Spinal cord (tissue), 10 donors: Measurements from ENCODE around the gene CYP2C9. TPM values are rescaled to one million over a fixed set of nuclear protein-coding genes. Genes with fewer than 3 reads are reported as not detected.
"Not testable (repeated sequence)": the region's sequence is repeated elsewhere in the genome, so short reads cannot be mapped to it uniquely, and the experiment has no call there.

Source experiments
- DNase-seq, 6 donors: peaks; one replicate each; pipeline versions ENCODE4 v3.0.0 to v3.0.0-alpha.2; 2013 to 2015; ENCODE audit warnings: low spot score in 6 of 6, low read depth in 4 of 6
- H3K27ac ChIP-seq: one replicate; pipeline ENCODE4 v1.5.1; 2013; ENCODE audit warnings: low read depth, low read length, control low read depth
- H3K27me3 ChIP-seq: one replicate; pipeline ENCODE4 v1.6.1; 2013; ENCODE audit warnings: low read length; ENCODE audit not compliant: control insufficient read depth, insufficient read depth
- H3K36me3 ChIP-seq: one replicate; pipeline ENCODE4 v1.6.1; 2013; ENCODE audit warnings: low read length; ENCODE audit not compliant: control insufficient read depth, insufficient read depth
- H3K4me1 ChIP-seq: one replicate; pipeline ENCODE4 v1.6.1; 2013; ENCODE audit warnings: low read length; ENCODE audit not compliant: control insufficient read depth, insufficient read depth
- H3K4me3 ChIP-seq: one replicate; pipeline ENCODE4 v1.5.1; 2013; ENCODE audit warnings: low read depth, low read length, control low read depth
- H3K9me3 ChIP-seq: one replicate; pipeline ENCODE4 v1.6.1; 2013; ENCODE audit warnings: low read length; ENCODE audit not compliant: control insufficient read depth, insufficient read depth
- WGBS: methylation state at CpG from one replicate; pipeline ENCODE4 v1.1.5; 2013; ENCODE audit warnings: missing lambda C conversion rate; ENCODE audit not compliant: insufficient coverage; 5-methylcytosine and 5-hydroxymethylcytosine counted together
- long read RNA-seq, 4 donors: transcript quantifications; one replicate each; lab custom pipeline, GENCODE V29; 2026
- polyA plus RNA-seq, 2 donors: library from polyadenylated mRNA; unstranded; fragments of 120-200 nt; gene quantifications; one replicate each; pipeline ENCODE4 v1.2.1, GENCODE V29; 2013; ENCODE audit not compliant: insufficient read length in 2 of 2
- total RNA-seq, 2 donors: library from RNA; depleted of rRNA in 1 of 2; stranded (reverse); fragments of 120-200 nt in 1 of 2; fragments of >200 nt in 1 of 2; gene quantifications; one replicate each; pipeline versions ENCODE4 v1.2.3 to v1.2.4, GENCODE V29; 2013 to 2014
- donor health status: healthy.

The CYP2C9 gene
- total RNA-seq = not detected
- under 1 TPM in 1 of 2 donors, not detected in 1; 0.18 TPM for polyA plus RNA-seq
- long read RNA-seq, donor 1 = 0 reads
- long read RNA-seq, donor 2 = 0 reads
- long read RNA-seq, donor 3 = 0 reads
- long read RNA-seq, donor 4 = 0 reads

GRCh38 chr10:94938383-94938782 lies at the start of gene CYP2C9:
TSS of gene CYP2C9 (plus strand) at chr10:94938658. CDS start at chr10:94938683, 25 bp downstream.
- no peak for DNase-seq
- peaks cover 2% of the 10 kb centered on the region for H3K9me3 ChIP-seq
- no peaks in the 10 kb centered on the region for H3K36me3 ChIP-seq
- H3K4me3 ChIP-seq = no peak within 1 kb of the TSS
- no peak within 1 kb of the TSS for H3K27ac ChIP-seq
- H3K4me1 ChIP-seq = no peaks in the 10 kb centered on the region
- 100% methylated on average over 1 of the region's 2 CpGs for WGBS
- H3K27me3 ChIP-seq = no peaks in the 10 kb centered on the region

DNA sequence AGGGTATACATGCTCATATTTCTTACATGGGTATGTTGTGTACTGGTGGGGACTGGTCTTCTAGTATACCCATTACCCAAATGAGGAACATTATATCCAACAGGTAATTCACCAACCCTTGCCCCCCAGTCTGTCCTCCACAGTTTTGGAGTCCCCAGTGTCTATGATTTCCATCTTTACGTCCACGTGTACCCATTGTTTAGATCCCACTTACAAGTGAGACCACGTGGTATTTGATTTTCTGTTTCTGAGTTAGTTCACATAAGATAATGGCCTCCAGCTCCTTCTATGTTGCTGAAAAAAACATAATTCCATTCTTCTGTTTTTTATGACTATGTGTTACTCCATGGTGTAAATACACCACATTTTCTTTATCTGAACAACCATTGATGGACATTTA lies 49.3 kb upstream of the CYP2C9 start:
- DNase-seq = no peak
- no CpG with 5 or more reads among the region's 3 CpGs for WGBS
- Histone ChIP-seq H3K9me3 (no peaks in the 10 kb centered on the region), H3K4me3 (no peak overlapping the region), H3K27ac (no peak overlapping the region), H3K36me3 (no peaks in the 10 kb centered on the region), H3K4me1 (no peaks in the 10 kb centered on the region), H3K27me3 (no peaks in the 10 kb centered on the region)

DNA sequence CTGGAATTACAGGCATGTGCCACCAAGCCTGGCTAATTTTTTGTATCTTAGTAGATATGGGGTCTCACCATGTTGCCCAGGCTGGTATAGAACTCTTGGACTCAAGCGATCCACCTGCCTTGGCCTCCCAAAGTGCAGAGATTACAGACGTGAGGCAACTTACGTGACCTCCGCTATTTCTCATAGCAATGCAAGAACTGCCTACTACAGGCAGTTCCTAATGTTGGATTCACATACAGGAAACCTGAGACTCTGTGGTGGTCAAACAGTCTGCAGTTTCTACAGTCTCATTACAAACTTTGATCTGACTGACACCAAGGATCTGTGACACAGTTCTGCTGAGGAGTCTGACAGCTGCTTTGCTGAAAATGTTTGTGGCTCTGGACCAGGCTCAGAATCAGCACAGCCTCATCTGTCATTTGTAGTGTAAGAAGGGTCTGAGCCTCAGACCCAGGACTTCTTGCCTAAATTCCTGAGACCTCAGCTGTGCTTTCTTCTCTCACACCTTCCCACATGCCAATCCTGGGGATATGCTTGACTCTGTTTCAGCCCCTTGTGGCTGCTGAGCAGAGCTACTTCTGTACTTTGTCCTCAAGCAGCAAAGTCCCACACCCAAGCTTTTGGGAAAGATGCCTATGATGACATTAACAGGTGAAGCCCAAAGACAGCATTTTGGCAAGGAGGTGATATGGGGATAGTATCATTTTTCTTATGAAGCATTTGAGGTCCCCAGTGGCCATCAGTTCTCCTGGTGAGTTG lies 48.0 kb upstream of the CYP2C9 start:
- no peak overlapping the region for H3K27ac ChIP-seq
- WGBS = 98% methylated on average over 4 of the region's 4 CpGs
- H3K4me1 ChIP-seq = no peaks in the 10 kb centered on the region
- H3K4me3 ChIP-seq = no peak overlapping the region
- H3K36me3 ChIP-seq = no peaks in the 10 kb centered on the region
- H3K9me3 ChIP-seq = no peaks in the 10 kb centered on the region
- no peak for DNase-seq
- H3K27me3 ChIP-seq = no peaks in the 10 kb centered on the region

- H3K27ac ChIP-seq, H3K27me3 ChIP-seq, DNase-seq, H3K4me3 ChIP-seq, H3K9me3 ChIP-seq, H3K4me1 ChIP-seq, H3K36me3 ChIP-seq: not testable (repeated sequence)
- WGBS = 79% methylated on average over 7 of the region's 7 CpGs
Observed at GRCh38 chr10:94898414-94898813, 40.0 kb upstream of the CYP2C9 start.

GRCh38 chr10:94902080-94902479 lies 36.4 kb upstream of the CYP2C9 start:
- H3K4me3 ChIP-seq = no peak overlapping the region
- no CpG with 5 or more reads among the region's 1 CpG for WGBS
- no peaks in the 10 kb centered on the region for H3K4me1 ChIP-seq
- no peak for DNase-seq
- no peak overlapping the region for H3K27ac ChIP-seq
- no peaks in the 10 kb centered on the region for H3K36me3 ChIP-seq
- H3K27me3 ChIP-seq = no peaks in the 10 kb centered on the region
- H3K9me3 ChIP-seq = no peaks in the 10 kb centered on the region

GRCh38 chr10:94902570-94902969 lies 35.9 kb upstream of the CYP2C9 start:
- Histone ChIP-seq H3K27me3 (no peaks in the 10 kb centered on the region), H3K27ac (no peak overlapping the region), H3K9me3 (no peaks in the 10 kb centered on the region), H3K36me3 (no peaks in the 10 kb centered on the region), H3K4me3 (no peak overlapping the region), H3K4me1 (no peaks in the 10 kb centered on the region)
- no peak for DNase-seq
- no CpG with 5 or more reads among the region's 1 CpG for WGBS

- H3K36me3 ChIP-seq, H3K4me3 ChIP-seq, H3K9me3 ChIP-seq, H3K4me1 ChIP-seq, H3K27me3 ChIP-seq, H3K27ac ChIP-seq: not testable (repeated sequence)
- DNase-seq = peak in 1 of 6 donors; percentile 15
- WGBS = no CpG with 5 or more reads among the region's 1 CpG
Observed at GRCh38 chr10:94904506-94905148, 33.8 kb upstream of the CYP2C9 start.

DNA sequence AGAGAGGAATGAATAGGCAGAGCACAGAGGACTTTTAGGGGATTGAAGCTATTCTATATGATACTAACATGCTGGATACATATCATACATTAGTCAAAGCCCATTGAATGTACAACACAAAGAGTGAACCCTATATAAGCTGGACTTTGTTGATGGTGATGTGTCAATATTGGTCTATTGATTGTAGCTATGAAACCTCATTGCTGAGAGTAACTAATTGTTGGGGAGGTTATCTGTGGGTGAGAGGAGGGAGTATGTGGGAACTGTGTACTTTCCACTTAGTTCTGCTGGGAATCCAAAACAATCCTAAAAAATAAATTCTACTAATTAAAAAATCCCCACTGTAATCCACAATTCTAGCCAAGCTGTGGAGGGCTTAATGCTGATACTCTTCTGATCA lies 22.0 kb upstream of the CYP2C9 start:
- H3K27me3 ChIP-seq = no peaks in the 10 kb centered on the region
- no peak for DNase-seq
- H3K4me1 ChIP-seq = no peaks in the 10 kb centered on the region
- H3K27ac ChIP-seq = no peak overlapping the region
- no peaks in the 10 kb centered on the region for H3K9me3 ChIP-seq
- no peaks in the 10 kb centered on the region for H3K36me3 ChIP-seq
- H3K4me3 ChIP-seq = no peak overlapping the region

GRCh38 chr10:94936721-94937120 lies 1.7 kb upstream of the CYP2C9 start:
- Histone ChIP-seq H3K36me3 (no peaks in the 10 kb centered on the region), H3K27me3 (no peaks in the 10 kb centered on the region)
- 29% methylated on average over 1 of the region's 2 CpGs for WGBS

More at GRCh38 chr10:94936721-94937120, 1.7 kb upstream of the CYP2C9 start:
- DNase-seq = no peak
- no peak overlapping the region for H3K4me3 ChIP-seq
- H3K27ac ChIP-seq = no peak overlapping the region
- no peaks in the 10 kb centered on the region for H3K4me1 ChIP-seq
- H3K9me3 ChIP-seq = no peaks in the 10 kb centered on the region
